Measurements from ENCODE around the gene ALOX5AP.

ALOX5AP gene

GRCh38 chr13:30725326-30726085, 9.8 kb upstream of the ALOX5AP start:
- Histone ChIP-seq H3K36me3 (ENCODE audit: control insufficient read depth, insufficient read depth, low read length) (no peaks in the 10 kb centered on the region), H3K27me3 (replicated peaks; ENCODE audit: control insufficient read depth, insufficient read depth, low read length, poor library complexity, severe bottlenecking) (no peaks in the 10 kb centered on the region), H3K27ac (ENCODE audit: insufficient read depth, low read length, poor library complexity, severe bottlenecking) (no peak overlapping the region), H3K4me1 (ENCODE audit: control insufficient read depth, insufficient read depth, low read length, poor library complexity, severe bottlenecking) (no peaks in the 10 kb centered on the region), H3K4me3 (ENCODE audit: insufficient read depth, low read depth, low read length, poor library complexity, severe bottlenecking) (no peak overlapping the region), H3K9me3 (ENCODE audit: control insufficient read depth, low read length) (no peaks in the 10 kb centered on the region)
- no peak for DNase-seq

DNA sequence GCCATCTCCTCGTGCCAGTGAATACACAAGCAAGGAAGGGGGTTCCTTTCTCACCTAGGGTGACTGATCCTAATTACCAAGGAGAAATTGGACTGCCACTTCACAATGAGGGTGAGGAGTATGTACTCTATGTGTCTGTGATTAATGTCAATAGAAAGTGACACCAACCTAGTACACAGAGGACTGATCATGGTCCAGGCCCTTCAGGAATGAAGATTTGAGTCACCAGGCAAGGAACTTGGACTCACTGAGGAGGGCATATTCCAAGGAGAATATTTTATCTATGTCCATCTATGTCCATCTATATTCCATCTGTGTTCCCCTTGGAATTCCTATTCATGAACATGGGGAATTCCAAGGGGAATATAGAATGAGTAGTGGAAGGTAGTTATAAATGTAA, 9.2 kb upstream of the ALOX5AP start:
- DNase-seq = no peak
- H3K4me3 ChIP-seq (ENCODE audit: insufficient read depth, low read depth, low read length, poor library complexity, severe bottlenecking) = no peak overlapping the region

GRCh38 chr13:30727491-30728355, 7.6 kb upstream of the ALOX5AP start:
- H3K9me3 ChIP-seq (ENCODE audit: control insufficient read depth, low read length) = no peaks in the 10 kb centered on the region
- no peaks in the 10 kb centered on the region for H3K27me3 ChIP-seq (replicated peaks; ENCODE audit: control insufficient read depth, insufficient read depth, low read length, poor library complexity, severe bottlenecking)
- DNase-seq = no peak
- no peaks in the 10 kb centered on the region for H3K4me1 ChIP-seq (ENCODE audit: control insufficient read depth, insufficient read depth, low read length, poor library complexity, severe bottlenecking)
- H3K4me3 ChIP-seq (ENCODE audit: insufficient read depth, low read depth, low read length, poor library complexity, severe bottlenecking) = no peak overlapping the region
- no peaks in the 10 kb centered on the region for H3K36me3 ChIP-seq (ENCODE audit: control insufficient read depth, insufficient read depth, low read length)
- H3K27ac ChIP-seq (ENCODE audit: insufficient read depth, low read length, poor library complexity, severe bottlenecking) = no peak overlapping the region

More for the DNA sequence above, 9.2 kb upstream of the ALOX5AP start:
- Histone ChIP-seq H3K4me1 (ENCODE audit: control insufficient read depth, insufficient read depth, low read length, poor library complexity, severe bottlenecking) (no peaks in the 10 kb centered on the region), H3K27ac (ENCODE audit: insufficient read depth, low read length, poor library complexity, severe bottlenecking) (no peak overlapping the region), H3K9me3 (ENCODE audit: control insufficient read depth, low read length) (no peaks in the 10 kb centered on the region), H3K36me3 (ENCODE audit: control insufficient read depth, insufficient read depth, low read length) (no peaks in the 10 kb centered on the region), H3K27me3 (replicated peaks; ENCODE audit: control insufficient read depth, insufficient read depth, low read length, poor library complexity, severe bottlenecking) (no peaks in the 10 kb centered on the region)

DNA sequence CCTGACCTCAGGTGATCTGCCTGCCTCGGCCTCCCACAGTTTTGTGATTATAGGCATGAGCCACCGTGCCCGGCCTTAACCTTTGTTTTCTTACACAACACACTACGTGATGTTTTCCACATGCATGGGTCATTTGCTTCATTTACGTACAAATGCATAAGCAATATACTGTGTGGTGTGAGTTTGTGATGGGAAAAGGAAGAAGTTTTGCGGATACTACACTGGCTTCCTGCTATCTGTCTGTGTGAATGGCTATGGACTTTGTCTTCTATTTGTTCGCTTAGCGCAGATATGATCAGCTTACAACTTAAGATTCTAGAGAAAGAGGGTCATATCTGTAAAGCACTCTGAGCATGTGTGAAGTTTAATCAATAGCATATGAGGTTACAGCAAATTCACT, 5.5 kb upstream of the ALOX5AP start:
- Histone ChIP-seq H3K27ac (ENCODE audit: insufficient read depth, low read length, poor library complexity, severe bottlenecking) (no peak overlapping the region), H3K36me3 (ENCODE audit: control insufficient read depth, insufficient read depth, low read length) (no peaks in the 10 kb centered on the region), H3K9me3 (ENCODE audit: control insufficient read depth, low read length) (no peaks in the 10 kb centered on the region)

DNA sequence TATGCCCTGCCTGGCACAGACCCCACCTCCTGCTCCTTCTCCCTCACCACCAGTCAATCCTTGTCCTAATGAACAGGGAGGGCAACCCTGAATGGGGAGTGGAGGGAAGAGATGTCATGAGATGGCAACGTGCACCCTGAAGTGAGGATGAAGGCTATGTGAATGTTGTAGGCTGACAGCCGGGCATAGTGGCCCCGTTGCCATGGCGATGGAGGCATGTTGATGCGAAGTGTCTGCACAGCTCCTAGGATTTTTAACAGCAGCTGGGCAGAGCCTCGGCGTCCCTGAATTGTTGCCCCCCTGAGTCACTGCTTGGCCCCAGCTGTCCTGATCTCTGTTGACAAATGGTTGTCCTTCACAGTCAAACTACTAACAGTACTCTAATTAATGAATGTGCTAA, 4.8 kb upstream of the ALOX5AP start:
- Histone ChIP-seq H3K27ac (ENCODE audit: insufficient read depth, low read length, poor library complexity, severe bottlenecking) (no peak overlapping the region), H3K4me1 (ENCODE audit: control insufficient read depth, insufficient read depth, low read length, poor library complexity, severe bottlenecking) (peaks cover 5% of the 10 kb centered on the region), H3K27me3 (replicated peaks; ENCODE audit: control insufficient read depth, insufficient read depth, low read length, poor library complexity, severe bottlenecking) (no peaks in the 10 kb centered on the region), H3K9me3 (ENCODE audit: control insufficient read depth, low read length) (no peaks in the 10 kb centered on the region), H3K36me3 (ENCODE audit: control insufficient read depth, insufficient read depth, low read length) (no peaks in the 10 kb centered on the region), H3K4me3 (ENCODE audit: insufficient read depth, low read depth, low read length, poor library complexity, severe bottlenecking) (no peak overlapping the region)
- no peak for DNase-seq

More for the DNA sequence above, 5.5 kb upstream of the ALOX5AP start:
- H3K4me3 ChIP-seq (ENCODE audit: insufficient read depth, low read depth, low read length, poor library complexity, severe bottlenecking) = no peak overlapping the region
- no peaks in the 10 kb centered on the region for H3K27me3 ChIP-seq (replicated peaks; ENCODE audit: control insufficient read depth, insufficient read depth, low read length, poor library complexity, severe bottlenecking)
- H3K4me1 ChIP-seq (ENCODE audit: control insufficient read depth, insufficient read depth, low read length, poor library complexity, severe bottlenecking) = no peaks in the 10 kb centered on the region
- DNase-seq = no peak

- H3K9me3 ChIP-seq (ENCODE audit: control insufficient read depth, low read length) = no peaks in the 10 kb centered on the region
- peaks cover 9% of the 10 kb centered on the region for H3K4me1 ChIP-seq (ENCODE audit: control insufficient read depth, insufficient read depth, low read length, poor library complexity, severe bottlenecking)
- H3K27ac ChIP-seq (ENCODE audit: insufficient read depth, low read length, poor library complexity, severe bottlenecking) = no peak overlapping the region
- H3K36me3 ChIP-seq (ENCODE audit: control insufficient read depth, insufficient read depth, low read length) = no peaks in the 10 kb centered on the region
- no peaks in the 10 kb centered on the region for H3K27me3 ChIP-seq (replicated peaks; ENCODE audit: control insufficient read depth, insufficient read depth, low read length, poor library complexity, severe bottlenecking)
- H3K4me3 ChIP-seq (ENCODE audit: insufficient read depth, low read depth, low read length, poor library complexity, severe bottlenecking) = no peak overlapping the region
- DNase-seq = no peak
Measured at GRCh38 chr13:30731361-30732045, 3.8 kb upstream of the ALOX5AP start.

DNA sequence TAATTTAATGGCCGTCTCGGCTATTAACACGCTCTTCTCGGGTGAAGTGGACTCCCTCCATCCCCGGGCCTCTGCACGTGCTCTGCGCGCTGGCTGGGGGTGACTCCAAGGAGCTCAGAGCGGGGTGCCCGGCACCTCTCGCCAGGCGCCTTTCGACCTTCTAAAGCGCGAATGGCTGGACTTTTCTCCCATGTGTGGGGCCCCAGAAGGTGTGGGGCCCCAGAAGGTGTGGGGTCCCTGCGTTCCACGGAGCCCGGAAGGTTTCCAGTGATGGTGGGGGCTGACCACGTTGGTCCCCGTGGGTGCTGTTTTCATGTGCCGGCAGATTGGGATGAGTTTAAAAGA, 3.3 kb upstream of the ALOX5AP start:
- H3K27ac ChIP-seq (ENCODE audit: insufficient read depth, low read length, poor library complexity, severe bottlenecking) = no peak overlapping the region
- no peaks in the 10 kb centered on the region for H3K27me3 ChIP-seq (replicated peaks; ENCODE audit: control insufficient read depth, insufficient read depth, low read length, poor library complexity, severe bottlenecking)
- H3K4me1 ChIP-seq (ENCODE audit: control insufficient read depth, insufficient read depth, low read length, poor library complexity, severe bottlenecking) = peaks cover 12% of the 10 kb centered on the region
- no peak for DNase-seq
- H3K4me3 ChIP-seq (ENCODE audit: insufficient read depth, low read depth, low read length, poor library complexity, severe bottlenecking) = no peak overlapping the region
- H3K36me3 ChIP-seq (ENCODE audit: control insufficient read depth, insufficient read depth, low read length) = no peaks in the 10 kb centered on the region
- no peaks in the 10 kb centered on the region for H3K9me3 ChIP-seq (ENCODE audit: control insufficient read depth, low read length)

GRCh38 chr13:30734439-30734838, 904 bp upstream of the ALOX5AP start:
- peaks cover 31% of the 10 kb centered on the region for H3K4me1 ChIP-seq (ENCODE audit: control insufficient read depth, insufficient read depth, low read length, poor library complexity, severe bottlenecking)
- no peak overlapping the region for H3K4me3 ChIP-seq (ENCODE audit: insufficient read depth, low read depth, low read length, poor library complexity, severe bottlenecking)
- no peak for DNase-seq

DNA sequence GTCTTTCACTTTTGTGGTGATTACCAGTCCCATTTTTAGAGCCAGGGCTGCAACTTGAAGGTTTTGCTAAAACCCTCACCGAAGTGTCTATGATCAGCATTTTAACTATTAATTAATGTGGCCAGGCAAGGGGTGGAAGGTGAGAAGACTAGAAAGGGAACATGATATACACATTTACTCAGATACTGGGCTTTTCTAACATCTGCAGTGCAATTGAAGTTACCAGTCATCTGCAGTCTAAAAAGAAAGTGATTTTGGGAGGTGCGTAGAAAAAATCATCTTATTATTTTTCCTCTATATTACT, 481 bp downstream of the ALOX5AP start:
- H3K9me3 ChIP-seq (ENCODE audit: control insufficient read depth, low read length) = no peaks in the 10 kb centered on the region
- no peaks in the 10 kb centered on the region for H3K27me3 ChIP-seq (replicated peaks; ENCODE audit: control insufficient read depth, insufficient read depth, low read length, poor library complexity, severe bottlenecking)
- peaks cover 42% of the 10 kb centered on the region for H3K4me1 ChIP-seq (ENCODE audit: control insufficient read depth, insufficient read depth, low read length, poor library complexity, severe bottlenecking)
- peak overlapping the region; percentile 62 for H3K4me3 ChIP-seq (ENCODE audit: insufficient read depth, low read depth, low read length, poor library complexity, severe bottlenecking)
- DNase-seq = no peak
- peak overlapping the region; percentile 64 for H3K27ac ChIP-seq (ENCODE audit: insufficient read depth, low read length, poor library complexity, severe bottlenecking)
- no peaks in the 10 kb centered on the region for H3K36me3 ChIP-seq (ENCODE audit: control insufficient read depth, insufficient read depth, low read length)

More at GRCh38 chr13:30734439-30734838, 904 bp upstream of the ALOX5AP start:
- no peaks in the 10 kb centered on the region for H3K27me3 ChIP-seq (replicated peaks; ENCODE audit: control insufficient read depth, insufficient read depth, low read length, poor library complexity, severe bottlenecking)
- H3K36me3 ChIP-seq (ENCODE audit: control insufficient read depth, insufficient read depth, low read length) = no peaks in the 10 kb centered on the region
- H3K27ac ChIP-seq (ENCODE audit: insufficient read depth, low read length, poor library complexity, severe bottlenecking) = peak overlapping the region; percentile 64
- H3K9me3 ChIP-seq (ENCODE audit: control insufficient read depth, low read length) = no peaks in the 10 kb centered on the region
